Keratinocyte (primary cell): ENCODE measurements around the gene HOXA5. TPM values are rescaled to one million over a fixed set of nuclear protein-coding genes. Genes with fewer than 3 reads are reported as not detected.

Experiments used
- DNase-seq: peaks from one replicate; pipeline ENCODE4 v3.0.0-alpha.2; 2011; ENCODE audit warnings: low read depth, missing footprints, low spot score
- FAIRE-seq: peaks from 2 replicates; lab custom pipeline; 2011; peaks lifted over from hg19 to GRCh38; lab: Jason Lieb, UNC
- H2AFZ ChIP-seq: 2 replicates; pipeline ENCODE4 v1.6.0; 2012; ENCODE audit warnings: low read length, control low read depth, inconsistent platforms; ENCODE audit not compliant: control insufficient read depth
- H3K27ac ChIP-seq: 2 replicates; pipeline ENCODE4 v1.5.1; 2011; ENCODE audit warnings: low read length; ENCODE audit not compliant: control insufficient read depth, insufficient read depth
- H3K27me3 ChIP-seq: 3 replicates; pipeline ENCODE4 v1.6.0; 2011; ENCODE audit warnings: low read length; ENCODE audit not compliant: control insufficient read depth, insufficient read depth; ENCODE audit errors: extremely low read depth
- H3K36me3 ChIP-seq, 2 experiments: 2 replicates in 1 of 2; 3 replicates in 1 of 2; pipeline ENCODE4 v1.5.1; 2011; ENCODE audit warnings: low read length in 2 of 2, mild to moderate bottlenecking in 1 of 2; ENCODE audit not compliant: control insufficient read depth in 2 of 2, insufficient read depth in 2 of 2; ENCODE audit errors: extremely low read depth in 1 of 2
- H3K4me1 ChIP-seq: 3 replicates; pipeline ENCODE4 v1.5.1; 2011; ENCODE audit warnings: low read length; ENCODE audit not compliant: control insufficient read depth, insufficient read depth; ENCODE audit errors: extremely low read depth
- H3K4me2 ChIP-seq: 3 replicates; pipeline ENCODE4 v1.6.0; 2011; ENCODE audit warnings: low read depth, low read length; ENCODE audit not compliant: control insufficient read depth, insufficient read depth; ENCODE audit errors: extremely low read depth
- H3K4me3 ChIP-seq, 3 experiments: fragments of 200-600 bp in 1 of 3; sonication (generic) in 1 of 3; 2 replicates in 2 of 3; 3 replicates in 1 of 3; pipeline ENCODE4 v1.5.1; 2011 to 2016; ENCODE audit warnings: low read length in 3 of 3, mild to moderate bottlenecking in 3 of 3, control low read depth in 2 of 3, inconsistent platforms in 1 of 3, low read depth in 1 of 3, mixed read lengths in 1 of 3, mixed run types in 1 of 3, moderate library complexity in 1 of 3; ENCODE audit not compliant: control insufficient read depth in 2 of 3, insufficient read depth in 2 of 3; ENCODE audit errors: extremely low read depth in 1 of 3
- H3K79me2 ChIP-seq: 2 replicates; pipeline ENCODE4 v1.6.0; 2012; ENCODE audit warnings: low read length; ENCODE audit not compliant: control insufficient read depth, insufficient read depth
- H3K9ac ChIP-seq: 3 replicates; pipeline ENCODE4 v1.6.0; 2011; ENCODE audit warnings: low read length; ENCODE audit not compliant: control insufficient read depth, insufficient read depth; ENCODE audit errors: extremely low read depth
- H3K9me1 ChIP-seq: 3 replicates; pipeline ENCODE4 v1.6.0; 2011; ENCODE audit warnings: low read length; ENCODE audit not compliant: control insufficient read depth, insufficient read depth; ENCODE audit errors: extremely low read depth
- H3K9me3 ChIP-seq: 2 replicates; pipeline ENCODE4 v1.5.1; 2012; ENCODE audit warnings: low read depth, low read length; ENCODE audit not compliant: control insufficient read depth
- H4K20me1 ChIP-seq: 3 replicates; pipeline ENCODE4 v1.6.0; 2011; ENCODE audit warnings: low read length; ENCODE audit not compliant: control insufficient read depth, insufficient read depth; ENCODE audit errors: extremely low read depth
- CTCF ChIP-seq, 3 experiments: IDR thresholded peaks in 1 of 3; conservative IDR thresholded peaks in 1 of 3; optimal IDR thresholded peaks in 1 of 3; 2 replicates in 2 of 3; 3 replicates in 1 of 3; pipeline versions ENCODE3 to v1.5.1; 2011; ENCODE audit warnings: low read length in 3 of 3, mild to moderate bottlenecking in 3 of 3, moderate library complexity in 2 of 3, control low read depth in 1 of 3, inconsistent platforms in 1 of 3; ENCODE audit not compliant: insufficient read depth in 2 of 3; ENCODE audit errors: extremely low read depth in 1 of 3
- EZH2 ChIP-seq: IDR thresholded peaks from one replicate; pipeline ENCODE4 v1.6.1; 2012; ENCODE audit warnings: inconsistent platforms, mild to moderate bottlenecking, low read length, moderate library complexity
- dilution Hi-C: fragments of 300-500 bp; cut with MboI; formaldehyde crosslinking; loops from one replicate; pipeline ENCODE4 v1.7.0; 2020; ENCODE audit warnings: low sequenced_read_pairs; ENCODE audit not compliant: extremely low pct_ligation_motif_present
- polyA plus RNA-seq, 5 experiments: library from polyadenylated mRNA; depleted of rRNA in 3 of 5; stranded (reverse) in 3 of 5; stranded (forward) in 1 of 5; unstranded in 1 of 5; fragments of >200 nt; gene quantifications; 1 replicate in 1 of 5; 2 replicates in 3 of 5; 3 replicates in 1 of 5; pipeline versions ENCODE4 v1.2.1 to v1.2.3, GENCODE V29; 2011 to 2012; ENCODE audit warnings: missing spikeins in 2 of 5, low read depth in 1 of 5, low replicate concordance in 1 of 5

Gene HOXA5
- polyA plus RNA-seq, 1 donor (not counting 4 experiments of a cell fraction or from before 2014, with no cell fraction given), result 7.1 TPM

GRCh38 chr7:27119412-27119911 lies 24.0 kb downstream of the HOXA5 start:
- no peak for FAIRE-seq
- H3K9ac ChIP-seq, result no peak overlapping the region
- no peaks in the 10 kb centered on the region for H3K9me3 ChIP-seq
- no peak for TF ChIP-seq EZH2
- TF ChIP-seq CTCF (optimal IDR thresholded peaks at IDR 0.05 in 1 of 3, IDR thresholded peaks at IDR 0.05 in 1 of 3, conservative IDR thresholded peaks at IDR 0.05 in 1 of 3; ENCODE audit: extremely low read depth in 1 of 3, insufficient read depth in 2 of 3, low read length in 3 of 3), result no peak
- dilution Hi-C loops, result no loop called here
- no peak overlapping the region for H3K4me3 ChIP-seq
- peaks cover 1% of the 10 kb centered on the region for H3K4me1 ChIP-seq
- peaks cover 11% of the 10 kb centered on the region for H3K79me2 ChIP-seq
- H3K27me3 ChIP-seq, result no peaks in the 10 kb centered on the region
- H4K20me1 ChIP-seq, result no peaks in the 10 kb centered on the region
- H3K36me3 ChIP-seq, result peaks cover 5 to 6% of the 10 kb centered on the region in 2 experiments
- no peak for DNase-seq
- H3K27ac ChIP-seq, result no peak overlapping the region
- no peak overlapping the region for H3K4me2 ChIP-seq
- no peaks in the 10 kb centered on the region for H3K9me1 ChIP-seq
- no peak overlapping the region for H2AFZ ChIP-seq

GRCh38 chr7:27118580-27118979 lies 24.9 kb downstream of the HOXA5 start:
- Histone ChIP-seq H3K36me3 (peaks cover 5 to 6% of the 10 kb centered on the region in 2 experiments), H3K4me2 (no peak overlapping the region), H3K9me1 (no peaks in the 10 kb centered on the region), H3K79me2 (peaks cover 15% of the 10 kb centered on the region), H3K27ac (no peak overlapping the region), H2AFZ (no peak overlapping the region), H3K4me1 (peaks cover 6% of the 10 kb centered on the region), H3K4me3 (no peak overlapping the region), H3K9ac (no peak overlapping the region), H3K9me3 (no peaks in the 10 kb centered on the region), H4K20me1 (no peaks in the 10 kb centered on the region), H3K27me3 (no peaks in the 10 kb centered on the region)
- DNase-seq (no peak), FAIRE-seq (no peak)
- dilution Hi-C loops, result no loop called here
- TF ChIP-seq EZH2 (no peak), CTCF (optimal IDR thresholded peaks at IDR 0.05 in 1 of 3, IDR thresholded peaks at IDR 0.05 in 1 of 3, conservative IDR thresholded peaks at IDR 0.05 in 1 of 3; ENCODE audit: extremely low read depth in 1 of 3, insufficient read depth in 2 of 3, low read length in 3 of 3) (no peak)
